DMS 273 (cell line): ENCODE results near the gene POPDC2.
"Not testable (repeated sequence)": the region's sequence is repeated elsewhere in the genome, so short reads cannot be mapped to it uniquely, and the experiment has no call there.

Experiments used
- DNase-seq: peaks from one replicate; lab custom pipeline; 2025; ENCODE audit not compliant: unreplicated experiment; lab: John Stamatoyannopoulos, UW

POPDC2 gene, protein sequence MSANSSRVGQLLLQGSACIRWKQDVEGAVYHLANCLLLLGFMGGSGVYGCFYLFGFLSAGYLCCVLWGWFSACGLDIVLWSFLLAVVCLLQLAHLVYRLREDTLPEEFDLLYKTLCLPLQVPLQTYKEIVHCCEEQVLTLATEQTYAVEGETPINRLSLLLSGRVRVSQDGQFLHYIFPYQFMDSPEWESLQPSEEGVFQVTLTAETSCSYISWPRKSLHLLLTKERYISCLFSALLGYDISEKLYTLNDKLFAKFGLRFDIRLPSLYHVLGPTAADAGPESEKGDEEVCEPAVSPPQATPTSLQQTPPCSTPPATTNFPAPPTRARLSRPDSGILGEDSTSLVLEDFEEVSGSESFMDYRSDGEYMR

GRCh38 chr3:119660474-119661440, at the start of gene POPDC2:
Gene POPDC2 (minus strand): TSS chr3:119660589. CDS start chr3:119660423, 166 bp downstream.
- peak; percentile 39 for DNase-seq

DNA sequence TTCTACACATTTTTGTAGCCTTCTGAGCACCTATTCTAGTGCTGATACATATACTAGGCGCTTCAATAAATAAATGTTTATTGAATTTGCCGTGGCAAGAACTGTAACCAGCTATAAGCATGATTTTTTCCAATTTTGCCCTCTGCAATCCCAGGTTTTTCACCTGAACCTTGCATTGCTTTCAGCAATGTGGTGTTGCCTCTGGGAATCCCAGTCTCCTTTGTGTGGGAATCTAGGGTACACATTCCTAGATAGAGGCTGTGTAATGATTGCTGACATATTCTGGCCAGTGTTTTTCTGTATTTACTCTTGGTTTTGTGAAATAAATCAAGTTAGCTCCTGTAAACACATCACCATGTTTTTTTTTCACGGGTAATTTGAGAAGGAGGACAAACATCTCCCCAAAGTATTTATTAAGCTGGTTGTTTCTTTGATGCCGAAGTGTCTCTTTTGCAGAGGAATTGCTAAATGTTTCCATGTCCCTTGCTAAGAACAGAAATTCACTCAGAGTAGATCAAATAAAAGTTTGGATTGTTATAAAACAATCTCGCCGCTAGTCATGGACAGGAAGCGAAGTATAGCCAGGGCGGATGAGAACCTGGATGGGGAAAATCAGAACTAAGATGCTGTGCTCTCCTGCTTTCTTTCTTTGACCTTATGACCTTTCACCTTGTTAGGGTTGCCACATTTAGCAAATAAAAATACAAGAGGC, 43.6 kb upstream of the POPDC2 start:
- DNase-seq, result peak; percentile 32

DNA sequence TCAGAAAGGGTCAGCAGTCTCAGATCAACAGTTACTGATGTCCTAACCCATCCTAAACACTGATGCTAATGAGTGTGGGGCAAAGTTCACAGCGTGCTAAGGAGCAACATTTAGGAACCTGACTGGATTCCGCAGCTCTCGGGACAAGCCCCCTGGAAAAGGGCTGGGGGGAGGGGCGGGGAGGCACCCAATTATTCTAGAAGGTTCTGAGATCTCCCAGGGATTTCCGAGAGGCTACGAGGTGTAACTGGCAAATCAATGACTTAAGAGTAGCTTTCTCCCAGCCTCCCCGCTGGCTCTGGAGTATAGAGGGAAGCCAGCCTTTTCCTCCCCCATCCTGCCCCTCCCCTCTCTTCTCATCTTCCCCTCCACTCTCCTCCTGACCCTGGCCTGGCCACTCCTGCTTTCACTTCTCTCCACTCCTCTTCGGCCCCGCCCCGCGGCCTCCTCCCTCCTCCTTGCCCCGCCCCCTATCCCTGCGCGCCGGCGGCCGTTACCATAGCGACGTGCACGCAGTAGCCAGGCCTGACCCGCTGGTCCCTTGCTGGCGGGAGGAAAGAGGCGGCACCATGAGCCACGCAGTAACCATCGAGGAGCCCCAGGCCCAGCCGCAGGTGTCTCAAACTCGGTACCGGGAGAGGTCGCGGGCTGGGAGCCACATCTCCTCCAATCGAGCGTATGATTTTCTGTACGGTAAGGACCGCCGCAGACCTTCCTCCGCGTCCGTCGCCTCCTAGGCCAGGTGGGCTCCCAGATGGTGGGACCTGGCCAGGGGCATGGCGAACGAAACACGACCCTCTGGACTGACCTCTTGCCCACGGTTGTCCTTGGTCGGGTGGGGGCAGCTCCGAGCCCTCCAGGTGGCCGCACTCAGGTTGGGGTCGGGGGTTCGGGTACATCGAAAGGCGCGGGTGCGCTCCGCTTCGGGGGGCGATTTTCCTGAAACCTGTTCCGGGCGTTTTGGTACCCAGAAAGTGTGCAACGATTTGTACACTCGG, 42.4 kb upstream of the POPDC2 start, which contains the start of gene CFAP91:
CFAP91 (plus strand) TSS at position 493 of the 998 bp plus-strand sequence; CDS start at position 570, 77 bp downstream.
- DNase-seq, result peak; percentile 99

DNA sequence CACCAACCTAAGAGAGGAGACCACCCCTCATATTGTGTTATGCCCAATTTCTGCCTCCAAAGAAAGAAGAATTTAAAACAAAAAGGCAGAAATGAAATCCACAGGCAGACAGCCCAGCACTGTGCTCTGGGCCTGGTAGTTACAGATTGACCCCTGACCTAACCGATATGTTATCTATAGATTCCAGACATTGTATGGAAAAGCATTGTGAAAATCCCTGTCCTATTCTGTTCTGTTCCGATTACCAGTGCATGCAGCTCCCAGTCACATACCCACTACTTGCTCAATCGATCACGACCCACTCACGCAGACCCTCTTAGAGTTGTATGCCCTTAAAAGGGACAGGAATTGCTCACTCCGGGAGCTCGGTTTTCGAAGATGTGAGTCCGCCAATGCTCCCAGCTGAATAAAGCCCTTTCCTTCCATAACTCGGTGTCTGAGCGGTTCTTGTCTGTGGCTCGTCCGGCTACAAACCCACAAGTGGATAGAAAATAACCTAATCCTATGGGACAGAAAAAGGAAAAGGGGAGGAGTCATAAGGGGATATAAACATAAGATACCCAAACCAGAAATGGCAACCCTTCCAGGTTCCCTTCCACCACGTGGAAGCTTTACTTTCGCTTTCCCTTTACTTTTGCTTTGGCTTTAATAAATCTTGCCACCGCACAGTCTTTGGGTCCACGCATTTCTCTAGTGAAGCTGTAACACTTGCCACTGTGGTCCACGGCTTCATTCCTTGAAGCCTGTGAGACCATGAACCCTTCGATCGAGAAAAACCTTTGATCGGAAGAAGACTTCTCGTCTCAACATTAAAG, 40.7 kb upstream of the POPDC2 start:
- no peak for DNase-seq

DNA sequence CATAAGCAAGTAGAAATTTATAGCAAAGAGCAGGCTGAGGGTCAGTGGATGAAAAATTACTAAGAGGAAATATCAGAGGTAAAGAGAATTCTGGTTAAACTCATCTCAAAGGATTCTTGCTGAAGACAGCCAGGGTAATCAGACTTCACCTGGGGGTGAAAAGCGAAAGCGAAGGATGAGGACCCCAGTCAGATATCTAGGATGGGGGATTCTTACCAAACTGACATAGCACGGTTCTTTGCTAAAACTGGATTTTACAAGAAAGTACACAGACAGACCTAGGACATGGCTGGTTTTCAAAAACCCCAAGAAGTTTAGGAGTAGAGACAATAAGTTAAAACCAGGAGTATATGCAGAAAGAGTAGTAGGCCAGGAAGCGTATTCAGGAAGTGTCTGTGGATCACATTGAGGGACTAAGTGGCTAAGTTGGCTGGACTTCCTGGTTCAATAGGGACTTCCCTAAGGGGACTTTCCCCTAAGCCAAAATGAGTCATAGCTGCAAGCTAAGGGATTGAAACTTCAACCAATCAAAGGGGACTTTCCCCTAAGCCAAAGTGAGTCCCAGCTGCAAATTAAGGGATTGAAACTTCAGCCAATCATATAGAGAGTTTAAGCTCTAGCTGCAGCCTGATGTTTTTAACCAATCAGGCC, 40.0 kb upstream of the POPDC2 start:
- DNase-seq, result no peak

GRCh38 chr3:119697394-119697793, 37.0 kb upstream of the POPDC2 start:
- no peak for DNase-seq

- peak; percentile 50 for DNase-seq
Observed at GRCh38 chr3:119695480-119695879, 35.1 kb upstream of the POPDC2 start.

DNA sequence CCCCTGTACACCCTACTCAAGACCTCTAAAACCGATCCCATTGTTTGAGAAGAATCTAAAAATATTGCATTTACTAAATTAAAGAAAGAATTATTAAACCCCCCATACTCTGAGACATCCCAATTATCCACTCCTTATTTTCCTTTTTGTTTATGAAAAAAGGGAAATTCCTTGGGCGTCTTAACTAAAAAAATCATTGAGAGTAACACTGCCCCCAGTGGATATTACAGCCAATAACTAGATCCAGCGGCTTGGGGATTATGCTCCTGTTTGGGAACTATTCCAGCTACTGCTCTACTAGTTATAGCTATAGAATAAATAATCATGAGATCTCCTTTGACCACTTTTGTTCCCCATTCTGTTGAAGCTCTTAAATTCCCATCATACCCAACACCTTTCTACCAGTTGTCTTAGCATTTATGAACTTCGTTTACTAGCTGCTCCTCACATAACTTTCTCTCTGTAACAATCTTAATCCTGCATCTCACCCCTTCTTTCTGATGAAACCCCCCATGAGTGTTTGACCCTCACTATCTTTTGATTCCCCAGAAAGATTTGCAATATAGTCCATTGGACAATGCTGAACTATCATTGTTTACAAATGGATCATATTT, 29.8 kb upstream of the POPDC2 start:
- peak; percentile 62 for DNase-seq

- DNase-seq, result no peak
Observed at GRCh38 chr3:119683421-119683820, 23.0 kb upstream of the POPDC2 start.

DNA sequence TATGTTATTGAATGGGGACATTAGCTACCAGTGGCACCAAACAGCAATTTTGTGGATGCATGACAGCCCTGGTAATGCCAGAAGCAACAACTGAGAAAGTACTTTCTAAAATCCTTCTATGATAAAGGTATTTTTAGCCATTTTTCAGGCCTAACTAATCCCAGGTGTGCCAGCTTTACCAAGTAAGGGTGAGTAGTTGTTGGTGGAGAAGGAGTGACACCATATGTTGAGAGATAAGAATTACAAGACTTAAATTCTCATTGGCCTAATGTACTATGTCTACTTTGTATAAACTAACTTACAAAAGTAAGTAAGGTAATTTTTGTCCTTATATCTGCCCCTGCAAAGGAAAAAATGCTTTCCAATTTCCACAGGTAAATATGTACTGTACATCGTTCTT, 20.9 kb upstream of the POPDC2 start:
- peak; percentile 75 for DNase-seq

GRCh38 chr3:119679874-119680273, 19.5 kb upstream of the POPDC2 start:
- no peak for DNase-seq

- DNase-seq, result not testable (repeated sequence)
Observed at GRCh38 chr3:119678209-119678608, 17.8 kb upstream of the POPDC2 start.

DNA sequence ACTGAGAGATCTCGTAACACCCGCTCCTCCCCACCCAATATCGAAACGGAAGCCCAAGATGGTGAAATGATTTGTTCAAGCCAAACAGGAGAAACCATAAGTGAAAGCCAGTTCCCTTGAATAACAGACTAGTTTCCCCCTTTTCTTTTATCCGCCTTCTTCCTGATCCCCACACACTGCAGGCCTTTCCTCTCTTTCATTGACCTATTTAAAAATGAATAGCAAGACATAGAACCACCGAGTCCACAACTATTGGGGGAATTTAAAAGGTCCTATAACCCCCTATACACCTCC, 17.2 kb upstream of the POPDC2 start:
- no peak for DNase-seq

DNA sequence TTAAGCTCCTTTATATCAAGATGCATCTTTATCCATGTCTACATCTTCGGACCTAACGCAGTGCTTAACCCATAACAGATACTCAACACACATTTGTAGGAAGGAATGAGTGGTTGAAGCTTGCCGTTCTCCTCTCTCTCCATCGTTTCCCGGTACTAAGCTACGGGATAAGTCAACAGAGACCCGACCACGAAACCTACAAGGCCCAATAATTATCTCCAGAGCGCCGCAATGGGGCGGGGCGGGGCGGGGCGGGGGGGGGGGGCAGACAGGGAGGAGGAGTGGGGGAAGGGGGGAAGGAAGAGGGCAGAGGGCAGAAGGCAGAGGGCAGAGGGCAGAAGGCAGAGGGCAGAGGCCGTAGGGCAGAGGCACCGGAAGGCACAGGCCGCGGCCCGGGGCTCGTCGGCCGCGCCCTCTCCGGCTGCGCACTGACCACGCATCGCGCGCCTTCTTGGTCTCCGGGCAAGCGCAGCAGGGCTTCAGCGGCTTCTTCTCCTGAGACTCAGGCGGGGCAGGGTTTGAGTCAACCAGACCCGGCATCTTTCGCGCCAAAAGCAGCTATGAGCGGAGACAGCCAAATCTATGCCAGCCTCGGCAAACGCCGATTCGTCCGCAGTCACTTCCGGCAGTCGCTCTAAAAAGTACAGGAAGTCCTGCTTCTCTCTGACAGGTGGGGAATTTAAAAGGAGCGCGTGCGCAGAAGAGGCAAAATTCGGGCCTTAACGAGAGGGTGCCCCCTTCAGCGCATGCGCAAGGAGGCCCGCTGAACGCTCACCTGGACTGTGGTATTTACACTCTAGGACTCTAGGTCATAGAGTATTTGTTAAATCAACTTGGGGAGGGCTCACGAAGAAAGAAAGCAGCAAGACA, 16.6 kb upstream of the POPDC2 start, which contains the start of gene COX17:
COX17 (minus strand) TSS at position 636 of the 870 bp plus-strand sequence; CDS start at position 540, 96 bp downstream.
- DNase-seq, result peak; percentile 99

DNA sequence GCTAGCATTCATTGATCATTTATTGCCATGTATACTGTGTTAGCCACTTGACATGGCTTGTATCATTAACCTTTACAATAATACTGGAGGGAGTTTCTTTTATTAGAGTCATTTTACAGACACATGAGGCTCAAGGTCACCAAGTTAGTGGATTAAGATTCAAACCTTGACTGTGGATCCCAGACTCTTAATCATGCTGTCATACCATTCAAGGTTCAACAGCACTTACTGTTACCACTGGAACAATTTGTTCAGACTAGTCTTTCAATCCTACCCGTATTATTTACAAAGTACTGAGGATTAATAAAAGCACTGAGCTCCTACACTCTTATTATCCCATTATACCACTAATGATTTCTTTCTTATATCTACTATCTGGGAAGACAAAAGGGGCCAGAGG, 15.6 kb upstream of the POPDC2 start:
- peak; percentile 36 for DNase-seq

DNA sequence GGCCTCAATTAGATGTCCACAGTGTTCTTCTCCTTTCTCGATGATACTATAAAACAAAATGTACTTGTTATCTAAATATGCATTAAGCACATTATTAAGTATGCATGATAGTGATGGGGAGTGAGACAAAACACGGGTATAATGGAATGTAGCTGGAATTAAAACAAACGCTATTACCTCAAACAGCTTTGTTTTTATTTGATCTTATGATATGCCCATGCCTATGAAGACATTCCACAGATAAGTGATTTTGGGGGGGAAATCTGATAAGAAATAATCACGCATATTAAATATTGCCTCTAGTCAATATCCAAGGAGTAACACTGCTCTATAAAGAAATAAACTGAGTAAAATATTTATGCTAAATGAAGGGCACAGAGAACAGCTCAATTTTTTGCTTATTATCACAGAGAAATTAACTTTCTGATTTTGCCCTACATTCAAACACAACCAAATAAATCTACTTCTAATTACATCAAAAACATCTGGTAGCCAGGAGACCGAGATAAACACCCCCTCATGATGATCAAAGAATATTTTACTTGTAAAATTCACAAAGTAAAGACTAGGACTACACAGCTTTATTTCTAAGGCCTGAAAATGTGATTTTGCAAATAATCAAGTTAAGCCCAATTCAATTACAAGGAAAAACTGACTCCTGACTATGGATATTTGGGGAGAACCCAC, 14.9 kb upstream of the POPDC2 start:
- no peak for DNase-seq

GRCh38 chr3:119673875-119674274, 13.5 kb upstream of the POPDC2 start:
- DNase-seq, result no peak
